Vagina (tissue), 2 donors: Measurements from ENCODE around the gene PRODH.
"Not testable (repeated sequence)": the region's sequence is repeated elsewhere in the genome, so short reads cannot be mapped to it uniquely, and the experiment has no call there.

Experiments
- CTCF ChIP-seq, 3 experiments: fragments of 450-650 bp in 2 of 3; fragments of 200-600 bp in 1 of 3; sonication (generic) in 1 of 3; IDR thresholded peaks; one replicate each; pipeline ENCODE4 v1.5.1; 2017 to 2019; ENCODE audit warnings: antibody characterized with exemption in 3 of 3, mild to moderate bottlenecking in 2 of 3, moderate library complexity in 2 of 3
- POLR2A ChIP-seq, 2 donors: fragments of 450-650 bp; IDR thresholded peaks; one replicate each; pipeline ENCODE4 v1.6.1; 2017; ENCODE audit warnings: antibody characterized with exemption in 2 of 2, mild to moderate bottlenecking in 2 of 2, moderate library complexity in 2 of 2
- POLR2AphosphoS5 ChIP-seq, 2 donors: sonication (generic); formaldehyde crosslinking; IDR thresholded peaks; one replicate each; pipeline ENCODE4 v1.9.0; 2017; ENCODE audit warnings: antibody characterized with exemption in 2 of 2, mild to moderate bottlenecking in 2 of 2, low read depth in 1 of 2; ENCODE audit not compliant: insufficient read depth in 1 of 2

- TF ChIP-seq CTCF (IDR thresholded peaks at IDR 0.05); POLR2AphosphoS5 (IDR thresholded peaks at IDR 0.05; ENCODE audit: insufficient read depth in 1 of 2, low read depth in 1 of 2); POLR2A (IDR thresholded peaks at IDR 0.05): not testable (repeated sequence)
Observed at GRCh38 chr22:18938691-18939090, 2.6 kb upstream of the PRODH start.
